Keratinocyte (primary cell): ENCODE data around the gene SPOCK3.

Experiments
- CTCF ChIP-seq, 3 experiments: IDR thresholded peaks in 1 of 3; conservative IDR thresholded peaks in 1 of 3; optimal IDR thresholded peaks in 1 of 3; 2 replicates in 2 of 3; 3 replicates in 1 of 3; pipeline versions ENCODE3 to v1.5.1; 2011; ENCODE audit warnings: low read length in 3 of 3, mild to moderate bottlenecking in 3 of 3, moderate library complexity in 2 of 3, control low read depth in 1 of 3, inconsistent platforms in 1 of 3; ENCODE audit not compliant: insufficient read depth in 2 of 3; ENCODE audit errors: extremely low read depth in 1 of 3
- EZH2 ChIP-seq: IDR thresholded peaks from one replicate; pipeline ENCODE4 v1.6.1; 2012; ENCODE audit warnings: inconsistent platforms, mild to moderate bottlenecking, low read length, moderate library complexity

GRCh38 chr4:166687828-166688227 is 546.5 kb downstream of the SPOCK3 start:
- TF ChIP-seq CTCF (optimal IDR thresholded peaks at IDR 0.05 in 1 of 3, IDR thresholded peaks at IDR 0.05 in 1 of 3, conservative IDR thresholded peaks at IDR 0.05 in 1 of 3; ENCODE audit: extremely low read depth in 1 of 3, insufficient read depth in 2 of 3, low read length in 3 of 3) (no peak), EZH2 (no peak)
